ENCODE data around the gene GABRD. TPM values are rescaled to one million over a fixed set of nuclear protein-coding genes. Genes with fewer than 3 reads are reported as not detected.

Gene GABRD
- total RNA-seq, 2 experiments from 2014 or later: not detected

GRCh38 chr1:2067393-2067792, 48.2 kb downstream of the GABRD start:
- no peak for ATAC-seq
- CTCF ChIA-PET: no interaction called here
- intact Hi-C loops (cut with micrococcal nuclease): no loop called here

GRCh38 chr1:2067981-2068380, 48.8 kb downstream of the GABRD start:
- intact Hi-C loops (cut with micrococcal nuclease): no loop called here
- Mint-ChIP-seq H3K9me3 (peaks cover 6% of the 10 kb centered on the region), H3K4me3 (no peak overlapping the region), H3K27me3 (no peaks in the 10 kb centered on the region), H3K4me1 (ENCODE audit: low read depth) (peaks cover 9% of the 10 kb centered on the region), H3K36me3 (ENCODE audit: low read depth) (peaks cover 15% of the 10 kb centered on the region), H3K27ac (no peak overlapping the region)
- ATAC-seq (no peak), DNase-seq (no peak)
- CTCF ChIA-PET: no interaction called here
- POLR2A ChIA-PET: no interaction called here
- no peak for TF ChIP-seq CTCF (IDR thresholded peaks at IDR 0.05)

More at GRCh38 chr1:2067393-2067792, 48.2 kb downstream of the GABRD start:
- H3K9me3 Mint-ChIP-seq: peaks cover 6% of the 10 kb centered on the region
- POLR2A ChIA-PET: no interaction called here
- no peak overlapping the region for H3K4me3 Mint-ChIP-seq
- peaks cover 18% of the 10 kb centered on the region for H3K36me3 Mint-ChIP-seq (ENCODE audit: low read depth)
- no peaks in the 10 kb centered on the region for H3K27me3 Mint-ChIP-seq
- no peak for TF ChIP-seq CTCF (IDR thresholded peaks at IDR 0.05)
- no peak for DNase-seq
- no peak overlapping the region for H3K27ac Mint-ChIP-seq
- H3K4me1 Mint-ChIP-seq (ENCODE audit: low read depth): peaks cover 6% of the 10 kb centered on the region

- Mint-ChIP-seq H3K4me1 (ENCODE audit: low read depth) (peaks cover 9% of the 10 kb centered on the region), H3K27me3 (no peaks in the 10 kb centered on the region), H3K4me3 (no peak overlapping the region), H3K27ac (no peak overlapping the region), H3K36me3 (ENCODE audit: low read depth) (peaks cover 15% of the 10 kb centered on the region), H3K9me3 (peaks cover 6% of the 10 kb centered on the region)
- CTCF ChIA-PET: no interaction called here
- DNase-seq: no peak
- intact Hi-C loops (cut with micrococcal nuclease): no loop called here
- POLR2A ChIA-PET: no interaction called here
- no peak for TF ChIP-seq CTCF (IDR thresholded peaks at IDR 0.05)
- ATAC-seq: no peak
Observed at GRCh38 chr1:2068951-2069350, 49.8 kb downstream of the GABRD start.

GRCh38 chr1:2070016-2070415, 50.9 kb downstream of the GABRD start:
- Mint-ChIP-seq H3K27me3 (no peaks in the 10 kb centered on the region), H3K4me1 (ENCODE audit: low read depth) (peaks cover 9% of the 10 kb centered on the region), H3K27ac (no peak overlapping the region), H3K9me3 (peaks cover 6% of the 10 kb centered on the region), H3K4me3 (no peak overlapping the region), H3K36me3 (ENCODE audit: low read depth) (peaks cover 6% of the 10 kb centered on the region)
- no peak for TF ChIP-seq CTCF (IDR thresholded peaks at IDR 0.05)
- no peak for ATAC-seq
- no peak for DNase-seq
- intact Hi-C loops (cut with micrococcal nuclease): no loop called here
- ChIA-PET CTCF (no interaction called here), POLR2A (no interaction called here)

- DNase-seq (no peak), ATAC-seq (no peak)
- Mint-ChIP-seq H3K4me3 (no peak overlapping the region), H3K27ac (no peak overlapping the region), H3K4me1 (ENCODE audit: low read depth) (peaks cover 9% of the 10 kb centered on the region), H3K27me3 (no peaks in the 10 kb centered on the region), H3K9me3 (peaks cover 1% of the 10 kb centered on the region), H3K36me3 (ENCODE audit: low read depth) (peaks cover 5% of the 10 kb centered on the region)
- intact Hi-C loops (cut with micrococcal nuclease): no loop called here
- ChIA-PET CTCF (interaction anchor here (1.4 to 1.6 kb wide), 2 partner anchors 26 to 103 kb away, joined by 6 read pairs; no protein-coding TSS in a partner anchor), POLR2A (no interaction called here)
- no peak for TF ChIP-seq CTCF (IDR thresholded peaks at IDR 0.05)
Observed at GRCh38 chr1:2070800-2071530, 51.8 kb downstream of the GABRD start.

All from activated CD8-positive, alpha-beta T cell treated with anti-CD3 and anti-CD28 coated beads for 36 hours (primary cell).